AG09319 (cell line): ENCODE data around the gene RCHY1.
"Not testable (repeated sequence)": the region's sequence is repeated elsewhere in the genome, so short reads cannot be mapped to it uniquely, and the experiment has no call there.

Experiments
- DNase-seq: peaks from one replicate; pipeline ENCODE4 v3.0.0-alpha.2; 2010; ENCODE audit warnings: low read depth; ENCODE audit errors: extremely low read depth
- CTCF ChIP-seq: IDR thresholded peaks from 2 replicates; pipeline ENCODE4 v1.5.1; 2011; ENCODE audit warnings: low read depth, mild to moderate bottlenecking, inconsistent platforms, low read length, moderate library complexity

RCHY1 gene

DNA sequence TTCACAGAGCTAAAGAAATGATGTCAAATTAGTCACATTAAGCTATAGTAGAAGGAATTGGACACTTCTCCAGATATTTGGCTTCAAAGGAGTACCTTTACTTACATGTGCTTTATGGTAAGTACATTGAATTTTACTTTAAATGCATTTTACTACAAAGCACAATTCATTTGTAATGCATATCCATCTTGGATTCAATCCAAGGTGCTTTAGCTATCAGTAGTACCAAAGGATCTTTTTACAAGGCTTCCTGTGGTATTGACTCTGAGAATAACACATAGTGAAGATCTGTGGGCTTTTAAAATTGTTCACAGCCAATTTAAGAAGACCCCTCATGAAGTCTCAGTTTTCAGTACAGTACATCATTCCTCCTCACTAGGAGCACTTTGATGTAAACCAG lies 13.3 kb upstream of the RCHY1 start:
- TF ChIP-seq CTCF: no peak
- no peak for DNase-seq

- no peak for TF ChIP-seq CTCF
- DNase-seq: no peak
These were observed 11.7 kb upstream of the RCHY1 start for GRCh38 chr4:75525910-75526309.

- TF ChIP-seq CTCF: no peak
- DNase-seq: no peak
These were observed 10.9 kb upstream of the RCHY1 start for GRCh38 chr4:75525086-75525485.

GRCh38 chr4:75519452-75519851 lies 5.2 kb upstream of the RCHY1 start:
- not testable (repeated sequence) for DNase-seq

- no peak for DNase-seq
- no peak for TF ChIP-seq CTCF
These were observed 1.9 kb upstream of the RCHY1 start for GRCh38 chr4:75516144-75516543.

GRCh38 chr4:75514949-75515612 lies 878 bp upstream of the RCHY1 start:
- no peak for DNase-seq
- TF ChIP-seq CTCF: no peak

GRCh38 chr4:75513526-75514130 lies 575 bp downstream of the RCHY1 start:
- no peak for TF ChIP-seq CTCF
- DNase-seq: no peak
